Stimulated activated CD8-positive, alpha-beta memory T cell treated with anti-CD3 and anti-CD28 coated beads, Interleukin-7, amount 100 ng/mL, for 48 hours (primary cell): ENCODE measurements around the gene ADNP2.
A peak's percentile ranks its signal among the peaks of the same experiment; 100 is the strongest.

Source experiments
- DNase-seq, 2 donors: peaks; one replicate each; pipeline ENCODE4 v3.0.0-alpha.2; 2020; ENCODE audit warnings: low read depth in 1 of 2; ENCODE audit errors: extremely low read depth in 1 of 2

Gene ADNP2

GRCh38 chr18:80170395-80171053 lies 61.5 kb downstream of the ADNP2 start:
- DNase-seq = no peak

- DNase-seq = no peak
Measured at GRCh38 chr18:80171054-80171872, 62.2 kb downstream of the ADNP2 start.

GRCh38 chr18:80172056-80172455 lies 63.0 kb downstream of the ADNP2 start:
- no peak for DNase-seq

DNA sequence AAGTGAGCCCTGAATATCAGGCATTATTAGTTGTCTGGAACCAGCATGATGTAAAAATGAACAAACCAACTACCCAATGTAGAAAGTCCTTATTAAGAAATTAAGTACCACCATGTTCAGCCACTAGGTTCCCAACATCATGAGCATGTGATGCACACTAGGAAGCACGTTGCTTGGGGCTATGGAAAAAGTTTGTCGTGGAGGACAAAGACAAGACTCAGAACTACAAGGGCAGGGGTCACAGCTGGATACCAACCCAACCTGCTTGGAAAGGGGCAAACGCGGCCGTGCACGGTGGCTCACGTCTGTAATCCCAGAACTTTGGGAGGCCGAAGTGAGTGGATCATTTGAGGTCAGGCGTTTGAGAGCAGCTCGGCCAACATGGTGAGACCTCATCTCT lies 64.0 kb downstream of the ADNP2 start:
- DNase-seq = no peak

DNA sequence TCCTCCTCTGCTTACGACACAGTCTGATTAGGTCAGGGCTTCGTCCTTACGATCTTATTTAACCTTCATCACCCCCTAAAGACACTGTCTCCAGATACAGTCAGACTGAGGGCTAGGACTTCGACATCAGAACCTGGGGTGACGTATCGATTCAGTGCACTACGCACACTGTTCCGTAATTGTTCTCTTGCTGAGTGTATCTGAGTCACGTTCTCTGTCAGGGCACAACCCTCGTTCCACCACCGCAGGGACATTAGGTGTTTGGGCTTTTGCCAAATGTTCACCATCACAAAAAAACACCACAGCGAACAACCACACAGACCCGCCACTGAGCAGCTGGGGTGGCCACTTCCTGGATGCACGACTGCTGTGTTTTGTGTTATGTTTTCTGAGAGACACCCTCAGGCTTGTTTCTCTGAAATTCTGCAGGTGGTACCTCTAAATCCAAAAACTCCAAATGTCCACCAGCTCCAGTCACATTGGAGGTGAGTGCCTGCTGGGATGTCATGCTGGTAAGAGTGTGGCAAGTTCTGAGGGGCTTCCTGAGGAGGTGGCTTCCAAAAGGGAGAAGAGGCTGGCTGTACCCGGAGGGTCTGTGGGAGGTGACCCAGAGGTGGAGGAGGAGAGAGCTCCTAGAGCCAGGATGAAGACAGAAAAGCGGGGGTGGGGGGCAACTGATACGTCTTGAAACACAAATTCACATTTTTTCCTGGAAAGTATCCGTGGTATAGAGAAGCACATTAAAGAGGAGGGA lies 66.6 kb downstream of the ADNP2 start:
- peak in 1 of 2 donors; percentile 27 for DNase-seq

GRCh38 chr18:80176334-80177073 lies 67.4 kb downstream of the ADNP2 start:
- no peak for DNase-seq

DNA sequence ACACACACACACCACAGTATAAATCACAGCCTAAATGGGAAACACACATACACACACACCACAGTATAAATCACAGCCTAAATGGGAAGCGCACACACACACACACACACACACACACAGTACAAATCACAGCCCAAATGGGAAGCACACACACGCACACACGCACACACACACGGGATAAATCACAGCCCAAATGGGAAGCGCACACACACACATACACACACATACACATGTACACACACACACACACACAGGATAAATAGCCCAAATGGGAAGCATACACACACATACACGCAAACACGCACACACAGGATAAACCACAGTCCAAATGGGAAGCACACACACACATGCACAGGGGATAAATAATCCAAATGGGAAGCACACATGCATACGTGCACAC lies 68.1 kb downstream of the ADNP2 start:
- DNase-seq = no peak

DNA sequence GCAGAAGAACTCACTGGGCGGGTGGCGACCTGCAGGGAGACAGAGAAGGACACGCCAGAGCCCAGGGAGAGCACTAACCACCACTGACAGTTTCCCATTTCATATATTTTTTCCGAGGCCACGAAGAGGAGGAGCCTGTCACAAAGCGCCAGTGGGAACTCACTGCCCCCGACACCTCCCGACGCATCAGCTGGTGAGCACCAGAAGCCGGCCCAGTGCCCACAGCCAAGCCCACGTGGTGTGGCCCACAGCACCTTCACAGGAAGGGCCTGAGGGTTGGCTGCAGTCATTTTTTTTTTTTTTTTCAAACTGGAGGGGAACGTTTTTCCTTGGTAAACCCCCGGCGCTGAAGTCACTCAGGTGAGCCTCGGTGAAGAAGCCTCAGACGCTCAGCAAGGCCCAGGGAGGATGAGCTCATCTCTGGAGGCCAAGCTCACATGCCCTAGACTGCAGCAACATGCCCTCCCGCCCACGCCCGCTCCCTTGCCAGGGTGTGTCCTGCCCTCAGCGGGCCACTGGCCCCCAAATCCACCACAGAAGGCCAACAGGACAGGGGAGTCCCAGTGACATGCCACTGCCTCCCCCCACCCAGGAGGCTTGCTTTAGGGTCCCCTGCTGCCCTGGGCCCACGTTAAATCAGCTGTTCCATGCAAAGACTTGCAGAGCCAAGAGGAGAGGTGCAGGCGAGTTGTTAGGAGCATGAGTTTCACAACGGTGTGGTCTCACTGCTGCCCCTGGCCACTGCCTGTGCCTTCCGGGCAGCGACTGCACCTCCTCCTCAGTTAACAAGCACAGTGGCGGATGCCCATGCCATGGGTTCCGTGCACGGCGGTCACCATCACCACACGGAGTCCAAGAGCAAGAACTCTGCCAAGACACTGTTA lies 70.1 kb downstream of the ADNP2 start:
- DNase-seq = no peak

DNA sequence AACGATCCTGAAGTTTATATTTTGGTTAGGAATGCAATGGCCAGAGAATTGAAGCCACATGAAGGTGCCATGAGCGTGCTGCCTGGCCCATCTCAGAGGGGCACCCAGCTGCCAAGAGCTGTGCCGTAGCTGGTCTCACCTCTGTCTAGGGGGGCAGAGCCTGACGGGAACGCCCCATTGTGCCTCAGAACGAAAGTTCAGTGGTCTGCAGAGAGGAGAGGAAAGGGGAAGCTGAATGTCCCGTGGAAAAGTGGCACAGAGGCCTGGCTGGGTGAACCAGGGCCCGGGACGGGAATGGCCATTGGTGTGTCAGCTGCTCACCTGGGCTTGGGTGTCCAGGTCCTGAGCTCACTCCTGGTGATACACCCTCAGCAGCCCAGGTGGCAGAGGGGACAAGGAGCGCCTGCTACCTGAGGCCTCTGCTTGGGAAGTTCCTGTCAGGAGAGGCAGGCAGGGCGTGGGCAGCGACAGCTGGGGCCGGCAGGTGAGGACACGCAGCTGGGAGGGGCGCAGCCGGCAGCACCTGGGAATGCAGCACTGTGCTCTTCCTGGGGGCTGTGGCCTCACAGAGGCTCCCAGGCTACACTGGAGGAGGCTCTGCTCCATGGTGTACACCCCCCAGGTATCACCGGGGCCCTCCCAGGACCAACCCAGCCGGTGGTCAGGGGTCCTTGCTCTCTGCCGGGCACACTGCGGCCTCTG lies 70.9 kb downstream of the ADNP2 start:
- DNase-seq = no peak

- no peak for DNase-seq
Measured at GRCh38 chr18:80180778-80181564, 71.9 kb downstream of the ADNP2 start.

GRCh38 chr18:80181642-80182461 lies 72.8 kb downstream of the ADNP2 start:
- no peak for DNase-seq

GRCh38 chr18:80182855-80183254 lies 73.8 kb downstream of the ADNP2 start:
- DNase-seq = no peak

DNA sequence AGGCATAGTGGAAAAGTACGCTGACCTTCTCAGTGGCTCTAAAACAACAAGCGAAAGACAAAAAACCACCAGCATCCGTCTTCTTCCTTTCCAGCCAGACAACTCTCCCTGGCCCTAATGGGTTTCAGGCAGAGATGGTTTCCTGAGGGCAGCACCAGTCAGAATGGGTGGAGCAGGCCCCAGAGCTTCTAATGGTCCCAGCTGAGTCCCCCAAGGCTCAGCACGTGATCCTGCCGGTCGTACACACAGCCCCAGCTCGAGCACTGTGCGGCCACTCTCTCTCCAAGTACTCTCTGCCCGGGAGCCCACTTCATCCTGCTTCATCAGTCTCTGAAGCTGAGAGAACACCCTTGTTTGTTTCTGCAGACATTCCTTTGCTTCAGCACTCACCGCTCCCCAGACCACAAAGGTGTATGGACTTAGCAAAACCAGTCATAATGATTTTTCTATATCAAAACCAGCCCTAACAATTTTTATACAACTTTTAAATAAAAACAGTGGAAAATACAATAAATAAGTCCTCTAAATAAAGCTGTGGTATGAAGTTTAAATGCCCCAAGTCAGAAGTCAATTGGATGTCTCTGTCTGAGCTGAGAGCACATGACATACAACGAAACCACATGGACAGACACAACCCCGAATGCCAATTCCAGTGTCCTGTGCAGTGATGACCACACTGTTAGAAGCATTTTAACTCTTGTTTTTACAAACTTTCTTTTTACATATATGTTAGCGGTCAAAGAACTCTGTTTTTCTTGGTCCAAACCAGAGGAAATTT lies 74.4 kb downstream of the ADNP2 start:
- no peak for DNase-seq

GRCh38 chr18:80184243-80184772 lies 75.2 kb downstream of the ADNP2 start:
- DNase-seq = no peak

GRCh38 chr18:80185545-80185944 lies 76.5 kb downstream of the ADNP2 start:
- DNase-seq = no peak

DNA sequence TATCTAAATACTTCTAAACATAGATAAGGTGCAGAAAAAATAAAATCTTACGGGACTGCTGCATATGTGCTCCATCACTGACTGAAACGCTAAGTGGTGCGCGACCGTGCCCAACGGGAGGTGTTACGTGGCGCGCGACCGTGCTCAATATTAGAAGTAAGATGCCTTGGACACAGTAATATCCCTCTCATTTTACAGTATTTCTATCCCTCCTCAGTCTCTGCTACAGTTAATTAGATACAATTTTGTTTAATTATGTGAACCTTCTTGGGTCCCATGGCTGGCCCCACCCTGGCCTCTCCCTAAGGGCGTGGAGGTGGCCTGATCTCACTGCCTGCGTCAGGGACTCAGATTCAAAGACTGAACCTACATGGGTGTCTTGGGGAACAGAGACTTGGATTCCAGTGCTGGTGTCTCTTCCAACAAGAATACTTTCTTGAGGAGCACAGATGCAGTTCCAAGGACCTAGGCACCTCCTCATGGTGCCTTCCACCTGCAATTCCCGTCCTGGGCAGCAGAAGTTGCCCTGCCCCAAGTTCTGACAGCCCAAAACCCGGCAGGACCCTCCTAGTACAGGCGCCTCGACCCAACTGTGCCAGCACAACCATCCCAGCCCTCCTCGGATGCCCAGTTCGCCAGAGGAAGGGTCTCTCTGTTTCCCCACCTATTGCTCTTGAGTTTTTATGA lies 79.0 kb downstream of the ADNP2 start:
- DNase-seq = no peak
